AG09319 (cell line): ENCODE data around the gene RGS19.

ENCODE experiments used
- DNase-seq: peaks from one replicate; pipeline ENCODE4 v3.0.0-alpha.2; 2010; ENCODE audit warnings: low read depth; ENCODE audit errors: extremely low read depth
- CTCF ChIP-seq: IDR thresholded peaks from 2 replicates; pipeline ENCODE4 v1.5.1; 2011; ENCODE audit warnings: low read depth, mild to moderate bottlenecking, inconsistent platforms, low read length, moderate library complexity

Gene RGS19

GRCh38 chr20:64076061-64076997 is 3.0 kb downstream of the RGS19 start:
- no peak for TF ChIP-seq CTCF
- DNase-seq: no peak

GRCh38 chr20:64075556-64075955 is 3.8 kb downstream of the RGS19 start:
- no peak for TF ChIP-seq CTCF

GRCh38 chr20:64074963-64075362 is 4.4 kb downstream of the RGS19 start:
- DNase-seq: no peak
- no peak for TF ChIP-seq CTCF

More at GRCh38 chr20:64075556-64075955, 3.8 kb downstream of the RGS19 start:
- DNase-seq: no peak

DNA sequence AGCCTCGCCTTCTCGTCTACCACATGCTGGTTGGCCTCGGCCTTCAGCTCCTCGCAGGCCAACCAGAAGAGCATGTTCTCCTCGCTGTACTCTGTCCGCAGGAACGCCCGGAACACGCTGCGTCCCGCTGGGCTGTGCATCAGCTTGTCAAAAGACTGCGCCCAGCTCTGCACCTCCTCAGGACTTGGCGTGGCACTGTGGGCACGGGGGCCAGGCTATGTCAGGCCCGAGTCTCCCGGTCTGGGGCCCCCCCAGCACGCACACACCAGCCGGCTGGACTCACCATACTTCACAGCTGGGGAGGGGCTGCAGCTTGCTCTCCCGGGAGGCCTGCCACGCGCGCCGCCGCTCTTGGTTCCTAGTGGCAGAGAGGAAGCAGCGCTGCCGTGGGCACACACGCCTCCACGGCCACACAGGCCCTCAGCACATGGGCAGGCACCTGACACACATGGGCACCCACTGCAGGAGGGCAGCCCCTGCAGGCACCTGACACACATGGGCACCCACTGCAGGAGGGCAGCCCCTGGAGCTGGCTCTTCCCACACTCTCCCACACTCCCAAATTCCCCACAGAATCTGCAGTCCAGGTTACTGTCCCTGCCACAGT is 5.0 kb downstream of the RGS19 start:
- no peak for DNase-seq
- TF ChIP-seq CTCF: no peak

DNA sequence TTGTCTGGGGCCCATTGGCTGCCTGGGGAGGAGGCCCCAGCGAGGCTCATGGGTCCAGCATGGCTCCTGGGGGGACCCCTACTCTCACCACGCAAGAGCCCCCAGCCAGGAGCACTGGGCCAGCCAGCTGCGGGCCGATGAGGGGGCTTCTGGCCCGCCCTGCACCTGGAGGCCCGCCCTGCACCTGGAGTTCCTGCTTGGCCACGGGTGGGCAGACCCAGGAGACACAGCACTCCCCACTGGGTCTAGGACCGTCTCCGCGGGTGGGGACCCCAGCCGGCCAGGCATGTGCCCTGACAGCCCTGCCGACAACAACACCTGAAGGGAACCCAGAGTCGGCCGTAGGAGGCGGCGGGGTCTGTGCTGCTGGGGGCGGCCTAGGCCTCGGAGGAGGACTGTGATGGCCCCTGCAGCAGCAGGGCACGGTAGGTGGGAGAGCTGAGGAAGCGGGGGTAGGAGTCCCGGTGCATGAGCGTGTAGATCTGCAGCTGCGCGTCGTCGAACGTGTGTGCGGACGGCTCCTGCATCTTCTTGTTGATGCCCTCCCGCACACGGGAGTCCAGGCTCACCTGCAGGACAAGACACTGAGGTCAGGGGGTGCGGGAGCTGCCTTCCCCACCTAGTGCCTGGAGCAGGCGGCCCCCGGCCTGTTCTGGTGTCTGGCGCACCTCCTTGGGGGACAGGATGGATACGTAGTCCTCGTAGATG is 5.7 kb downstream of the RGS19 start:
- no peak for DNase-seq
- TF ChIP-seq CTCF: no peak

GRCh38 chr20:64072498-64073063 is 6.7 kb downstream of the RGS19 start:
- DNase-seq: no peak
- no peak for TF ChIP-seq CTCF
